Measurements from ENCODE around the gene DEFB115. TPM values are rescaled to one million over a fixed set of nuclear protein-coding genes. Genes with fewer than 3 reads are reported as not detected.

Gene DEFB115
- total RNA-seq = not detected in 2 replicates

GRCh38 chr20:31257364-31257763 is at the start of gene DEFB115:
Gene DEFB115 (plus strand): TSS chr20:31257664. CDS start chr20:31257664, 0 bp downstream.

GRCh38 chr20:31308535-31309162 is 51.2 kb downstream of the DEFB115 start, which contains the start of gene DEFB116:
Gene DEFB116 (minus strand): TSS chr20:31308585. CDS start chr20:31308585, 0 bp downstream.

Other genes with a start within 250 kb of the DEFB115 start
- gene DEFB116, start 50.9 kb downstream of the DEFB115 start, total RNA-seq = not detected in 2 replicates
- not detected in 2 replicates for gene DEFB118, start 110.9 kb downstream of the DEFB115 start, total RNA-seq
- not detected in 2 replicates for gene DEFB119, start 132.9 kb downstream of the DEFB115 start, total RNA-seq
- gene DEFB121, start 148.6 kb downstream of the DEFB115 start, total RNA-seq = not detected in 2 replicates
- gene DEFB123, start 183.0 kb downstream of the DEFB115 start, total RNA-seq = not detected in 2 replicates
- gene DEFB124, start 217.5 kb downstream of the DEFB115 start, total RNA-seq = not detected in 2 replicates
- not detected in 2 replicates for gene REM1, start 217.6 kb downstream of the DEFB115 start, total RNA-seq

Measured in bronchial smooth muscle cell (primary cell).